NCI-H2196 (cell line): ENCODE data around the gene POLRMT.
A peak's percentile ranks its signal among the peaks of the same experiment; 100 is the strongest.

Experiments
- DNase-seq: peaks from one replicate; lab custom pipeline; 2025; ENCODE audit not compliant: unreplicated experiment; lab: John Stamatoyannopoulos, UW

Gene POLRMT

DNA sequence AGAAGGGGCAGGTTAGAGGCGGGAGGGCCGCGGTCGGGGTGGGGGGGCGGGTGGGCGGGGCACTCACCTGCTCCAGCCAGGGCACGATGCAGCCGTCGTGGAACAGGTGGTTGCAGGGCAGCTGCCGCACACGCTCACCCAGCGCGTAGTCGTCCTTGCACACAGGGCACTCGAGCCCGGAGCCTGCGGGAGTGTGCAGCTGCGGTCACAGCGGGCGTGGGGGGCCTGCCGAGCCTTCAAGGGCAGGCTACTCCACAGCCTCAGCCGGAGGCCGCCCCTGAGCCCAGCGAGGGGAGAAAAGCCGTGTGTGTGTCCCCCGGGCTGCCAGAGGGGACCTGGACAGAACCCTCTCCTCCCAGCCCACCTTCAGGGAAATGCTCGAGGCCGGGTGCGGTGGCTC, 15.0 kb upstream of the POLRMT start:
- DNase-seq = no peak

DNA sequence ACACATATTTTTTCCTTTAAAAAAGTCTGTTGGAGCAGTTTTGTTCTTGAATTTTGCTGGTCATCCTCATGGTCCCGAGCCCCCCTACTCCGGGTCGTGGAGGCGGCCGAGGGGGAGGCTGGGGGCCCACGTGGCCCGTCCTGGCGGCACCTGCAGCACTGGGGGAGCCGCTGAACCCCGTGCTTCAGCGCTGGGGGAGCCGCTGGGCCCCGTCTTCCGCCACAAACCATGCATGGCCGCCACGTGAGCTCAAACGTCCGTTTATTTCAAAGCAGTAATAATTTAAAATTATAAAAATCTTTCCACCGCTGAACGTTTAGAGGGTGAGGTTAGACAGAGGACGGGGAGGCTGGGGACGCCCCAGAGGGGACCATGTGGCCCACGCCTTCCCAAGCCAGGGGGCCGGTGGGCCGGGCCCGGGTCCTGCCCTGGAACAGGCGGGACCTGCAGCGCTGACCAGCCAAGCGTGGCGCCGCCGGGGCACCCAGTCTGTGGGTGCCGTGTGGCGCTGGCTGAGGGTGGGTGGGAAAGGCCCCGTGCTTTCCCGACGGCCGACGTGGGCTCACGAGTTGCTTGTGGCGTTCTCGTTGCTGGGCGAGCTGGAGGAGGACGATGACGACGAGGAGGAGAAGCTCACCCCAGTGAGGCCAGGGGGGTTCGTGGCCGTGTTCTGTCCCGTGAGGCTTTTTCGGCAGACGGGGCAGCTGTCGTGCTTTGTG, 14.4 kb upstream of the POLRMT start:
- DNase-seq = no peak

DNA sequence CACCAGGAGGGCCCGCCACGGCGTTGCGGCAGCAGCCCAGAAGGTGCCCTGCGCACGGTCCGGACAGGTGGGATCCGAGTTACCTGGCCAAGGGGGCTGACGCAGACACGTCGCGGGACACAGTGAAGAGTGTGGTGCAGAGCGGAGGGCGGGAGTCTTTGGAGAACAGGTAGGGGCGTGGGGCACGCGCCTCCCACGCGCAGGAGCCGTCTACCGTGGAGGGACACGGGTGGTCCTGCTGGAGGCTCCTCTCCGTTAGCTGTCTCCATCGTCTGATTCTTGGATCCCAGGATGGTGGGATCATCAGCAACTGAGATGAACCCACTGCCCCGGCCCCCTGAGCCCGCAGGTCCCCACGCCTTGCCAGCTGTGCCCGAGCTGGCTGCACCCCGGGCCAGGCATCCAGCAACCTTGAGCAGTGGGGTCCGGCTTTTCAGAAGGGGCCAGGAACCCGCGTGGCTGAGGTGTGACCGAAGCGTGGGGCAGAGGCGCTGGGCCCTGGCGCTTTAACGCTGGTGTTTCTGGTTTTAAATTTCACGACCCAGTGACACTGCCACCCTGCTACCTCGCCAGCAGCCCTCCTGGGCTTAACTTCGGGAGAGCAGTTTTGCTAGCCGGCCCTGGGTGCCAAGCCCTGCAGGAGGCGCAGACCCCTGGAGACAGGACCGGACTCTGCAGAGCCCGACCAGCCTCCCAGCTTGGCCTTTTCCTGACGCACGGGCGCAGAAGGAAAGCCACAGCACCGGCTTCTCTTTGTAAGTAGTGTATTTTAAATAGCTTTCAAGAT, 13.6 kb upstream of the POLRMT start:
- no peak for DNase-seq

DNA sequence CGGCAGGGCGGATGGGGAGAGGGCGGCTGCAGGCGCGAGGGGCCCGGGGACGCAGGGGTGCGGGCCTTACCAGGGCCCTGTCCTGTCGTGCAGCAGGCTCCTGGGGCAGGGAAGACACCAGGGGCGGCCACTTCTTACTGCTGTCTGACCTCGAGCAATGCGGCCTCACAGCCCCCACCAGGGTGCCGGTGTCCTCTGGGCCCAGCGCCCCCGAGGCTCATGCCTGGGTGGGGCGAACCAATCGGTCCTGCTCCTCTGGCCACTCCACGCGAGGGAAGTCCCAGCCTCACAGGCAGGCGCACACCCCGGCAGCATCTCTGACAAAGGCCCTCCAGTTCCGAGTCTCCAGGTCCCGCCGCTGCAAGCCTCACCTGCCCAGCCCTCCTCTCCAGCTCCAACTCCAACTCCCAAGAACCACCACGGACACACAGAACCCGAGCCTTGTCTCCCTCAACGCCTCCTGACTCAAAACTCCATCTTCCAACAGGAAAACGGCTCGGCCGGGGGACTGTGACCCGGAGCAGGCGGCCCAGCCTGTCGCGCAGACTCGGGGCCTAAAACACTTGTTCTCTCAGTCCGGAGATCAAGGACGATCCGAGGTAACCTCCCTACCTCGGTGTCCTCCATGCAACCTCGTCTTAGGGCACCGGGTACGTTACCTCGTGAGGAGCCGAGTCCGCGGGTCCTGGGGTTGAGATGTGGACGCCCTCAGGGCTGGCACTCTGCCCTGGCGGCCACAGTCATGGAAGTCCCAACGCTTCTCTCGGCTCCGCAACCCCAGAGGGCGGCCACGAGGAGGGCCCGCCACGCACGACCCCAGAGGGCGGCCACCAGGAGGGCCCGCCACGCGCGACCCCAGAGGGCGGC, 12.8 kb upstream of the POLRMT start:
- no peak for DNase-seq

DNA sequence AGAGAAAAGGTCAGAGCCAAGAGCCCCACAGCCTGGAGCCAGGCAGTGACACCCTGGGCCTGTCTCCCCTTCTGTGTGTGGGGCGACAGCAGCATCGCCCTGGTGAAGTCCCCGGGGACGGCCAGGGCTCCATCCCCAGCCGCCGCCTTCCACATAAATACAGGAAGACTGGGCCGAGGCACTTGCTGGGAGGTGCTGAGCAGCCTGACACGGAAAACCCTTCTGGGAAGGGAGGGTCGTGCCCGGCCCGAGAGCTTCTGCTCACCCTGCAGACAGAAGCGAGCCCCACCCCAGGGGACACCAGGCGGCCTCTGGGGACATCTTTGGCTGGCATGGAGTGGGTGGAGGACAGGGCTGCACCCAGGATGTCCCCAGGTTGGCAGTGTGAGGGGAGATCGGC, 11.5 kb upstream of the POLRMT start:
- no peak for DNase-seq

DNA sequence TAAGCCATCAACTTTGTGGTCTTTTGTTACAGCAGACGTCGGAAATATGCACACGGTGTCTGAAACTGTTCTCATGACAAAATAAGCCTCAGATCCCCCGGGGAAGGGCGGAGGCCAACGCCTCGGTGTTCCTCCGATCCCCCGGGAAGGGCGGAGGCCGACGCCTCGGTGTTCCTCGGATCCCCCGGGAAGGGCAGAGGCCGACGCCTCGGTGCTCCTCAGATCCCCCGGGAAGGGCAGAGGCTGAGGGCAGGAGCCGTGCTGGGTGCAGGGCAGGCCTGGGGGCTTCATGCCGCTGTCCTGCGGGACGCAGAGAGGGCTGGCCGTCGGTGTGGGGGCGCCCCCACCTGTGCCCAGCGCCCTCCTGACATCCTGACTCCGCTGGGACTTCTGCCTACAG, 11.0 kb upstream of the POLRMT start:
- no peak for DNase-seq

DNA sequence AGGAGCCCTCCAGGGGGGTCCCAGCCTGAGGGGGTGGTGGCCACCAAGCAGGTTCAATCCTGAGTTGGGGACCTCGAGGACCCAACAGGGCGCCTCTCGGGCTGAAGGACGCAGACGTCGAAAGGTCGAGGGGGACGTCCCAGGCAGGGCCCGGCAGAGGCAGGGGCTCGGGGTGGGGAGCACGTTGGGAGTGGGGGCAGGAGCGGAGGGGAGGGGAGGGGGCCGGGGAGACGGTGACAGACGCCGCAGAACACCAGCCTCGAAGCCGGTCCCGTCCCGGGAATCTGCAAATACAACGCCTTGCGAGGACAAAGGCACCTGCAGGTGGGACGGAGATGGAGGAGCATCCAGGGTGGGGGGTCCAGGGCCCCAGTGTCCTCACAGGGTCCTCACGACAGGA, 10.4 kb upstream of the POLRMT start:
- DNase-seq = no peak

DNA sequence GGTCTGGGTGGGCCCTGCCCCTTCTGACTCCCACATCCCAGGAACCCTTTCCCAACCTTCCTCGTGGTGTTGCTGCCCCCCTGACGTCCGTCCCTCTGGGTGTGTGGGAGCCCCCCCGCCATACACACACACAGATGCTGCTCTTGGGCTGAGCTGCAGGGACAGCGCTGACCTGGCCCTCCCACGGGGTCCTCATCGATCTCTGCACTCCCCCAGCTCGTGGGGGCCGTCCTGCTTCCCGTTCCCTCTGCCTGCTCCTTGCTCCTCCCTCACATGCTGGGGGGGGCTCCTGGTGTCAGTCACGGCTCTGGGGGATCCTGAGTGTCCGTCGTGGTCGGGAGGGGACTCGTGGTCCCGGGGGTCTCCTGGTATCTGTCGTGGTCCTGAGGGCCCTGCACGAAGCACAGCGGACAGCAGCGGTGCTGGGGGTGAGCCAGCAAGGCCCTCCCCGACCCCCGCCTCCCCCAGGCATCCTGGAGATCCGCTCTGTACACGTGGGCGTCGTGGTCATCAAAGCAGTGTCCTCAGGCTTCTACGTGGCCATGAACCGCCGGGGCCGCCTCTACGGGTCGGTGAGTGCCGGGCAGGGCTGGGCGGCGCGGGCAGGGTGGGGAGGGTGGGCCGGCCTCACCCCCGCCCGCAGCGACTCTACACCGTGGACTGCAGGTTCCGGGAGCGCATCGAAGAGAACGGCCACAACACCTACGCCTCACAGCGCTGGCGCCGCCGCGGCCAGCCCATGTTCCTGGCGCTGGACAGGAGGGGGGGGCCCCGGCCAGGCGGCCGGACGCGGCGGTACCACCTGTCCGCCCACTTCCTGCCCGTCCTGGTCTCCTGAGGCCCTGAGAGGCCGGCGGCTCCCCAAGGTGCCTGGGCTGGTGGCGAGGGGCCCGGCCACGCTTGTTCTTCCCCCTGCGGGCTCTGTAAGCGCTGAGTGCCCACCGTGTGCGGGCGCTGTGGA, 9.7 kb upstream of the POLRMT start:
- DNase-seq = no peak

DNA sequence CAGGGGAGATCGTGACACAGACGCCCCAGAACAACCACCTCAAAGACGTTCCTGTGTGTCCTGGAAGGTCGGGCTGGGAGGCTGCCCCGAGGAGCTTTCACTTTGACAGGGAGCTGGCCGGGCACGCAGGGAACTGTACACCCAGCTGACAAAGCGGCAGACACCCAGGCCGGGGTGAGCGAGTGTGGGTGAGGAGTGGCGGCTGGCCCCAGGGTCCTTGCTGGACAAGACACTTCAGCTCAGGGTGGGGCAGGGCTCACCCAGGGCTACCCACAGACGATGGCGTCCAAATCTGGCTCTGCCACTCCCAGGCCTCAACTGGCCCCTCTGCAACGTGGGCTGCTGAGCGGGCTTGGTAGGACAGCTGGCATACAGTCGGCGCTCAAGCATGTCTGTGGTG, 8.4 kb upstream of the POLRMT start:
- DNase-seq = no peak

DNA sequence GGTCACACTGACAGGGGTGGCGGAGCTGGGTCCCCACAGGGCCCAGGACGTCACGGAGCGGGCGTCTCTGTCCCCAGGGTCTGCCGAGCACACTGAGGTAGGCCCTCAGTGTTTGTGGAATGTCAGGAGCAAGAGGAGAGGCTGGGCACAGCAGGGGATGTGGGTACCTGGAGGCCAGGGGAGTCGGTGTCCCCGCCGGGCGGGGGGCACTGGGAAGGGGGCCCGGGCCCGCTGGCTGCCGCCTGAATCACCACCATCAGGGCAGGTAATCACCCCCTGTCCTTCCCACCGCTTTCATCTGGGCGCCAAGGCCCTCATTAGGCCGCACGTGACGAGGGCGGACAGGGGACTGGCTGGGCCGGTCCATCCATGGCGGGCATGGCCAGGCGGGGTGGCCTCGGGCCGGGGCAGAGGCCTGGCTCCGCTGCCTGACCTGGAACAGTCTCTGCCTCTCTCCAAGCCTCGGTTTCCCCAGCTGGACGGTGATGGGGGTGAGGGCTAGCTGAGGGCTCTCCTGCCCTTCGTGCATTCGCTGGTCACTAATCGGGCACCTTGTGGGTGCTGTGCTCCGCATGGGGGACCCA, 7.4 kb upstream of the POLRMT start:
- no peak for DNase-seq

DNA sequence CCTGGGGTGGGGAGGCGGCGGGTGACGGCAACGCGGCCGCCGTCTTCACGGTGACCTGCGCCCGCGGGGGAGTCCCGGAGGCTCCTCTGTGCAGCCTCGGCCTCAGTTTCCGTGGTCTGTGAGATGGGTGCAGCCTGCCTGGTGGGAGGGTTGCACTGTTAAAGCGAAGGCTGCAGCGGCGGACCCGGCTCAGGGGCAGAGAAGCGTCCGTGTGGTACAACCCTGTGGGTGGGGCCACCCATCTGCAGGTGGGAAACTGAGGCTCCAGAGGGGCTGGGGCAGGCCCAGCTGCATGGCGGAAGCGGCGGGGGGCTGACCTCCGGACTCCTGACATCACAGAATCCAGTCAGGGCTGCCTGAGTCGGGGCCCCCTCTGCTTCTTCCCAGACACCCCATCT, 6.8 kb upstream of the POLRMT start:
- DNase-seq = no peak

DNA sequence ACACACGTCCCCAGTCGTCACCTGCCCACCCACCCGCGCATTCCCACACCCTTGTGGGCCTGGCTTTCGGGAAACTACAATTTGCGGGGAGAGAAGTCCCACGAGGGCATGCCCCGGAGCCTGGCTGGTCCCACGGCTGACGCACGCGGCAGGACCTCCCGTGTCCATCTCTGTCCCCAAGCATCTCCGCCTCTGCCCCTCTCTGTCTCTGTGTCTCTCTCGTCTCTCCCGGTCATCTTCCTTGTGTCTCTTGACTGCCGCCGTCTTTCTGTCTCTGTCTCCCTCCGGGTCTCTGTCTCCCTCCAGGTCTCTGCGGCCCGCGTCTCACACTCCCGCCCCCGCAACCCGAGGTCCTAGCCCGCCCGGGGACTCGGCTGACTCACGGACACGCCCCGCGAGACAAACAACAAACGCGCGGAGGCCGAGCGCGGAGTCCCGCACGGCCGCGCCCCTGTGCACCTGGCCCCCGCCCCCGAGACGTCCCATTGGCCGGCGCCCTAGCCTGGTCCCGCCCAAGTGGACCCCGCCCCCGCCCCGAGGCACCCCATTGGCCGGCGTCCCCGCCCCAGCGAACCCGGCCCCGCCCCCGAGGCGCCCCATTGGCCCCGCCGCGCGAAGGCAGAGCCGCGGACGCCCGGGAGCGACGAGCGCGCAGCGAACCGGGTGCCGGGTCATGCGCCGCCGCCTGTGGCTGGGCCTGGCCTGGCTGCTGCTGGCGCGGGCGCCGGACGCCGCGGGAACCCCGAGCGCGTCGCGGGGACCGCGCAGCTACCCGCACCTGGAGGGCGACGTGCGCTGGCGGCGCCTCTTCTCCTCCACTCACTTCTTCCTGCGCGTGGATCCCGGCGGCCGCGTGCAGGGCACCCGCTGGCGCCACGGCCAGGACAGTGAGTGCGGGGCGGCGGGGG, 6.2 kb upstream of the POLRMT start, which contains the start of gene FGF22:
TSS of gene FGF22 (plus strand) at position 627 of the 908 bp plus-strand sequence. CDS start at position 674, 47 bp downstream.
- peak; percentile 94 for DNase-seq

DNA sequence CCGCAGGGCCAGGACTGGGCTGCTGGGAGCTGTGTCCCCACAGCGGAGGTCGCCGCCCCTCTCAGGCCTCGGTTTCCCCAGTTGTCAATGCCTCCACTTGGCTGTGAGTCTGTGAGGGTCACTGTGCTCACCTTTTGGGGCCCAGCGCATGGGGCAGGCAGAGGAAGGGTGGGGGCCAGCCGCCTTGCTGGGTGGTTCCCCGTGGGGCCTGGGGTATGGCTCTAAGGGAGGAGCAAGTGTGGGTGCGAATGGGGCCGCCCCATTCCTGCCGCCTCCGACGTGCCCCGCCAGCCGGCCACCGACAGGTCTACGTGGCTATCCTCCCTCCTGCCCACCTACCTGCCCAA, 5.5 kb upstream of the POLRMT start:
- DNase-seq = no peak

DNA sequence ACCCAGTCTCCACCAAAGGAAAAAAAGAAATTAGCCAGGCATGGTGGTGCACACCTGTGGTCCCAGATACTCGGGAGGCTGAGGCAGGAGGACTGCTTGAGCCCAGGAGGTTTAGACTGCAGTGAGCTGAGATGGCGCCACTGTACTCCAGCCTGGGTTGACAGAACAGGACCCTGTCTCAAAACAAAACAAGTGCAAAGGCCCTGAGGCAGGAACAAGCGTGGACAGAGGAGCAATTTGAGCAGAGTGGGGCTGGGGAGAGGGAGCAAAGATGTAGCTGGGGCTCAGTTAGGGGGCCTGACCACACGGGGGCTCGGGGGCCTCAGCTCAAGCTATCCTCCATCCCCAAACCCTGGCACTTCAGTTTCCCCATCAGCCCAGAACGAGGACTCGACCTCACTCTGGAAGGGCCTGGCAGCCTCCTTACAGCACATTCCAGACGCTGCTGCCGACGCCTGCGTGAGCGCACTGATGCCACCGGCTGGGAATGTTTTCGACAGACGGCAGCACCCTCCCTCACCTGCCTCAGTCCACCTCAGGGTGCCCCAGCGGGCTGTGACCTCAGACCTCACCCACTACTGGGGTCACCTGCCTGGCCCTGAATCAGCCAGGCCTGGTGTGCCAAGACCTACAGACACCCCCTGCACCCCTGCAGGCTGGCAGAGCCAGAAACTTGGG, 1.8 kb upstream of the POLRMT start:
- DNase-seq = no peak

DNA sequence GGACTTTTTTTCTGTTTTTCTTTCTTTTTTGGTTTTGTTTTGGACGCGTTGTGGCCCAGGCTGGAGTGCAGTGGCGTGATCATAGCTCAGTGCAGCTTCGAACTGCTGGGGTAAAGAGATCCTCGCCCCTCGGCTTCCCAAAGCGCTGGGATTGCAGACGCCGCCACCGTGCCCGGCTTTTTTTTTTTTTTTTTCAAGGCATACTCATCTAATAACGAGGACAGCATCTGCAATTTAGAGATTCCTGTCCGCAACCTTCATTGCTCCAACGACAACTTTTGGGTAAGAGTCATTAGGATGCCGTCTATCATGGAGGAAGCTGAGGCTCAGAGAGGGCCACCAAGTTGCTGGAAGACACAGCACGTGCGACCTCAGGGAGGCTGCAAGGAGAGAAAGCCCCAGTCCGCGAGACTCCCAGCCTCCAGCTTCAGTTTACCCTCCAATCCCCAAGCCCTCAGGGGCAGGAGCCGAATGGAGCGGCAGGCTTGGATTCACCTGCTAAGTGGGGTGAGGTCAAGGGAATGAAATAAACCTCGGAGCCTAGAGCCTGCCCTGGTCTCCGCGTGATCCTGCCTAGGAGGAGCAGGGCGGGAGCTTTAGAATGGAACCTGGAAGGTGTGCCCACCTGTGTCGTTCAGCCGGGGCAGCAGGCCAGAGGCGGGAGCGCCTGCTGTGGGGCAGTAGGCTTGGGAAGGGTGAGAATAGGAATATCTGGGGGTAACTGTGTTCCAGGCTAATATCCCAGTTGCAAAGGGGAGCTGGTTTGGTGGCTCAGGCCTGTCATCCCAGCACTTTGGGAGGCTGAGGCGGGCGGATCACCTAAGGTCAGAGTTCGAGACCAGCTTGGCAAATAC, 676 bp upstream of the POLRMT start:
- no peak for DNase-seq

DNA sequence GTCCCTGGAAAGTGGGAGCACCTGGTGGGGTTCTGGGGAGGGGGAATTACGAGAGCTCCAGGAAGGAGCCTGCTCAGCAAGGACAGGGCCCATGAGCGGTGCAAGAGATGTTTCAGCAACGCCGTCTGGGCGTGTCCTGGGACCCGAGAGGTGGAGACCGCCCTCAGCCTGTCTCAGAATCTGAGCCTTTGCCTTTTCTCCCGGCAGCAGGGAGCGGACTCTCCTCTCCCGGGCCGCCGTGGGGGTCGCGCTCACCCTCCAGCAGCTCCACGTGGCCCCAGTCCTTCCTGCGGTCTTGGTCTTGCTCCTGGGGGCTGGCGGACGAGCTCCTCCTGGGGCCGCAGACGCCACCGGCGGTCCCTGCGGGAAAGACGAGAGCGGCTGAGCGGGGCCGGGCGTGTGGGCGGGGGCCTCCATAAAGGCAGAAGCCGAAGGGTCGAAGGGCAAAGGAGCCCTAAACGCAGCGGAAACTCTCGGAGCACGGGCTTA, 714 bp downstream of the POLRMT start:
- peak; percentile 29 for DNase-seq

DNA sequence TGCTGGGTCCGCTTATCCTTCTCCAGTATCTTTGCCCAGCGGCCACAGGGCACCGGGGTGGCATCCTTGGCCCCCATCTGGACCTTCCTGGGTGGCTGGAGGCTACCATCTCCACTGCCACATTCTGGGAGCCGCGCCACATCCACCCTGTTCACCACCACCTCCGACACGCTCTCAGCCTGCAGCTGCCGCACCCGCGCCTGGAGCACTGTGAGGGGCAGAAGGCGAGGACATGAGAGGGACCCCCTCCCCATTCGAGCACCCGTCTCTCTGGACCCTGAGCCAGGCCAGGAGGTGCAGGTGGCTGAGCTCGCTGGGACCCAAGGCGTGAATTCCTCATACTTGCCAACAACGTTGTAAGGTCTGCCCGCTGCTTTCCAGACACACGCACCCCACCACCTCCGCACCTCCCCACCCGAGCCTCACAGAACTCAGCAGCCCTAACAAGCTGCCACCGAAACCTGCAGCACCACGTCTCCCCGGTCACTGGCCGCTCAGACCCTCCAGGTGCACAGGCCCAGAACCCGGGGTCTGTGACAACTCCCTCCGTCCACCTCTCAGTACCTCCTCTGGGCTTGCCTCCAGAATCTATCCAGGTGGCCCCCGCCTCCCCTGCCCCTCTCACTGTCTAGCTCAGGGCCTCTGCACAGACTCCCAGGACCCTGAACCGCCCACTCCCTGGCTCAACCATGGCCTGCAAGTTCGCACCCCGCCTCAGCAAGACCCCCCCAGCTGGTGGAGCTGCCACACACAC, 3.2 kb downstream of the POLRMT start:
- DNase-seq = no peak
